ENCODE data around the gene RIN2.
"Not testable (repeated sequence)": the region's sequence is repeated elsewhere in the genome, so short reads cannot be mapped to it uniquely, and the experiment has no call there.

The RIN2 gene

DNA sequence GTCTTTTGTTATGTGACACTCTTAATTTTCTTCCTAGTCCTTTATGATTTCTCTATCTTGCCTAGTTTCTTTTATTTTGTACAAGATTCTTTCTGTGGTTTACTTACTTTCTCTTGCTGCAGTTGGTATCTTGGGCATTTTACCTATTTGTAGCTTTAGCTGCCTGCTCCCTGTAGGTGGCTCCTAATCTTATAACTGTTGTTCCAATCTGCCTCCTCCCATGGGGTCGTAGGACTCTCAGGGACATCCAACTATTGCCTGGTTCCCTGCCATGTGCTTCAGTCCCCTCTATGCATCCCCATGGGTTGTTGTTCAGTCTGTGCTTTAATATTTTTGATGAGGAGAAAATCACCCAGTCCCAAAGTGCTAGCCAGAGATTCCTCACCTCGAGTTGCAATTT lies 31.4 kb downstream of the RIN2 start:
- DNase-seq (ENCODE audit: low spot score) = no peak

DNA sequence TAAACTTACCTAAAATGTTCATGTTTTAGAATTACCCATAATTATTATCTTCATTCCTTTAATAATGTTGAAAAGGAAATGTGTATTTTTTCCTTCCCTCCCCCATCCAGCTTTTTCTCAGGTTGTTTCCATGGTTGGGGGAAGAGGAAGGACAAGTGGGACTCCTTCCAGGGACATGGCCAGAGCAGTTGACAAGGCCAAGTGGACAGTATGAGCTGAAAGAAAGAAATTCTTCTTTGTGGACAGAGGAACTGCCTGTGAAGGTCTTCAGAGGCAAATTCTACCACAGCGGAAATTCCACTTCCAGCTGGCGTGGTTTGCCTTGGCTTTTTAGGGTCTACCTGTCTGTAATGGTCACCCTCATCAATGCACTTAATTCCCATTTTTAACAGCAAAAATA lies 33.8 kb downstream of the RIN2 start:
- no peak for DNase-seq (ENCODE audit: low spot score)

DNA sequence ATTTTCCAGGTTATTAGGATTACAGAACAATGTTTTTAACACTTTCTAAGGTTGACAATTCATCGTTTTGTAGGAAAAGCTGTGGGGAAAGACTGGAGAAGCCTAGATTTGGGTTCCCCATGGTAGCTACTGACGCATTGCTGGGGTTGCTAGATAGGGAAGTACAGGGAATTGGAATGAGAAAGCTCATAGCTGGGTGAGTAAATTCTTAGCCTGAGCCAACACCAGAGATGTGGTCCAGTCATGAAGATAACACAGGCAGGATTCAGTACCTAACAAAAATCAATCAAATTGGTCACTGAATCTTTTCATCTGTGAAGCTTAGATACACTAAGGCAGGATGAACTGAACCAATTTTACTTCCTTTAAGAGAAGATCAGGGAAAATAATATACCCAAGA lies 35.7 kb downstream of the RIN2 start:
- no peak for DNase-seq (ENCODE audit: low spot score)

DNA sequence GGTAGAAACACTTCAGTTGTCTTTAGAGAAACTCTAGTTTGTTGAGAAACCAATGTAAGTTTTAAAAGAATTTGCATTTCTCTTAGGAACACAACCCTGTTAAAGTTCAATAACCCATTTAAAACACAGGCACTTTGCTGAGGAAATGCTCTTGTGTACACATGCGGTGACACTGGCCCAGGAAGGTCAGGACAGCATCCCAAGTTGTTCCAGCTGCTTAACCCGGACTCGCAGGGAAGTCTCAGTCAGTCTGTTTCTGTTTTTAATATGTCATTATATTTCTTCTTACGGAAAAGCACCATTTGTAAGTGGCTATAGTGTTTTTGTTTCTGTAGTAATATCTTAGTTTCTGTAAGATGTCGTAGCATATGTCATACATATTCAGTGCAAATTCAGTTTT lies 36.9 kb downstream of the RIN2 start:
- no peak for DNase-seq (ENCODE audit: low spot score)

DNA sequence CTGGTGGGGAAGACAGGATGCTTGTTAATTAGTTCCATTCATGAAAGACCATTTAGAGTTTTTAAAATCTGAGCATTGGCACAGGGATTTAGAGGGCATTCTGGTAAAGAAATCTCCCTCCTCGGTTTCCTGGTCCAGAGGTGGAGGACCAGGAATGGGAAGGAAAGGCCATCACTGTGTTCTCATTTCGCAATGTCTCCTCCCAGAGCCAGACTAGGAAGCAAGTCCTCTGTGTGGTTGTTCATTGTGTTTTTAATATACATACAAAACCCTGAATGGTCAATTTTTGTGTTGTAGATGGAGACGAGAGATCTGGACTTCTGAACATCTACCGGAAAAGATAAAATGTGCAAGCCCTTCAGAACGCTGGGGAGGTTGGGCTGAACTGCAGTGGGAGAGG lies 41.3 kb downstream of the RIN2 start:
- no peak for DNase-seq (ENCODE audit: low spot score)

DNA sequence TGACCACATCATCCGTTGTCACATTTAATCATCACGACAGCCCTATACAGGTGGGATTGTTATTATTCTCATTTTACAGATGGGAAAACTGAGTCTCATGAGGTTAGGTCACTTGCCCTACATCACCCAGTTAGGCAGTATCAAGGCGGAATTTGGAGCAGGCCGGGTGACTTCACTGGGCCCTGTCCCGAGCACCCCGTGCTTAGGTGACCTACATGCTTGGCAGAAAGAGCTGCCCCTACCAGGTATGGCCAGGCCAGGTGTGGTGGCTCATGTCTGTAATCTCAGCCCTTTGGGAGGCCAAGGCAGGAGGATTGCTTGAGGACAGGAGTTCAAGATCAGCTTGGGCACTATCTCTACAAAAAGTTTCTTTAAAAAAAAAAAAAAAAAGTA lies 44.0 kb downstream of the RIN2 start:
- no peak for DNase-seq (ENCODE audit: low spot score)

DNA sequence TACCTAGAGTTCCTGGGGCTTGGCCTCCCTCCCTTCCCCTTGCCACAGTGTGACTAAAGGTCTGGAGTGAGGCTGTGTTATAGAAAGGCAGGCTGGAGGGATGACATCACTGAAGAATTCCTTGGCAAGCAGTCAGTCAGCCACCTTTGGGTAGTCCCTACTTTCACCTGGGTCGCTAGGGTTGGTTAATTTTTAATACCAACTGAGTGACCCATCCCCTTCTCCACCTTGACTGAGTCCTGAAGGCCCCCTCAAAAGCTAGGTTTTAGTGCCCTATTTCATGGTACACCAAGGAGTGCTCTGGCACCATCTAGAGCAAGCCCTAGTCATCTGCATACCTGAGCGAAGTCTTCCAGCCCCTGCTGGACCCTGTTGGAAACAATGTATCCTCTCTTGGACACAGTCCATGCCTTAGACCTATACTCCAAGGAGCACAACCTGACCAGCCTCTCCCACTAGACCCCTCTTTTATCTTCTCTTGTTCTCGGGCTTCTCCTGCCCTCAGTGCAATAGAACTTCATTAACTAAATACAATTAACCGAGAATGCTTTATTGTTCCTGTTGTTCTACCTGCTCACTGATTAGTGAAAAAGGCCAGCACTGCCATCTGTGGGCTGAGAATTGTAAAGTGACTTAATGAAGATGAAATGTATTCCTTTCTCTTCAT lies 44.6 kb downstream of the RIN2 start:
- DNase-seq (ENCODE audit: low spot score) = peak; percentile 7

DNA sequence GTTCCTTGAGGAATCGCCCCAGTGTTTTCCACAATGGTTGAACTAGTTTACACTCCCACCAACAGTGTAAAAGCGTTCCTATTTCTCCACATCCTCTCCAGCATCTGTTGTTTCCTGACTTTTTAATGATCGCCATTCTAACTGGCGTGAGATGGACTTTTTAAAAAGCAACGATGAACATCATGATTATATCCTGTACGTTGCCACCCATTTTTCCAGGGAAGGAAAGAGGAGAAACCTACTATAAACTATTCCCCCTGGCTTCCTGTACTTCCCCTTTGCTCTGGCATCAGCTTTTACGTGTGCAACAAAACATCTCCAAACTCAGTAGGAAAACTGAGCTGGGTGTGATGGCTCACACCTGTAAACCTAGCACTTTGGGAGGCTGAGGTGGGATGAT lies 48.2 kb downstream of the RIN2 start:
- not testable (repeated sequence) for DNase-seq (ENCODE audit: low spot score)

DNA sequence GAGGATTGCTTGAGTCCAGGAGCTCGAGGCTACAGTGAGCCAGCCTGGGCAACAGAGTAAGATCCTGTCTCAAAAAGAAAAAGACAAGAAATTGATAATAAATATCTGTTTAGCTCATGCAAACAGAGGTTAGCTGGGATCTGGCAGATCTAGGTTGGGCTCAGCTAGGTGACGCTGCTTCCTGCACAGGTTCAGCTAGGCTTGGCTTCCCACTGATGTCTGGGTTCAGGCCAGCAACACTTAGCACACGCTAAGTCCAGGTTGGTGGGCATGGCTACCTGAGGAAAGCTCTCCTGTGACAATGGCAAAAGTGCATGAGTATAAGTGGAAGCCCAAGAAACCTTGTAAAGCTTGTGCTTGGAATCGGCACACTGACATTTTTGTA lies 48.7 kb downstream of the RIN2 start:
- no peak for DNase-seq (ENCODE audit: low spot score)

DNA sequence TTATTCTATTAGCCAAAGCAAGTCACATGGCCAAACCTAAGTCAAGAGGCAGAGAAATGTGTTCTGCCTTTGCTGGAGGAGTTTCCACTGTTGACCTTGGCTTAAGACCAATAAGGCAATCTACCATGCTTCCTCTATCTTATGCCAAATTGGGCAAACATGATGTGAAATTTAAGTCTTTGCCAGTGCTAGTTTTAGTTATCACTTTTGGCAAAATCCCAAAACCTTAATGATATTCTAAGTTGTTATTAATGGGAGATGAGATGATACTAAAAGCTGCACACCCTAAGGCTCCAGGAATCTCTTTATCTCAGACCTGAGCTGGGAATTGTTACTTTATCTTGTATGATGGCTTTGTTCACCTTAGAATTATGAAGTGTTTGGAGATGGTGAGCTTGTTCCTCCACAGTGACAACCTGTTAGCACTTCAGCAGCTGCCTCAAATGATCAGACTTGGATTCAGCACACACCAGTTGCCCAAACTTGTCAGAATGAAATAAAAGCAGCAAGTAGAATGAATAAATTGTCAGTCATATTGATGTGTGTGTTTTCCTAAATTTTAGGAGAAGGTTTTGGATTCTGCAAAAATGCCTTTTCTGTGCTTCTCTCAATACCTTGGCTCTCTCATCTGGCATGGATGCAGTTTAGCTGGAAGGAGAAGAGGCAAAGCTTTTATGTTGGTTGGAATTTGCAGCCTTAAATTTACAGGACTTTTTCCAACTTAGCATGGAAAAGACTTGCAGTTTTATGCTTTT lies 49.3 kb downstream of the RIN2 start:
- no peak for DNase-seq (ENCODE audit: low spot score)

Data from NAMALWA (cell line).